Suppressor macrophage (primary cell): ENCODE measurements around the gene PHYKPL.
A peak's percentile ranks its signal among the peaks of the same experiment; 100 is the strongest.

ENCODE experiments used
- DNase-seq, 4 experiments: peaks; one replicate each; pipeline ENCODE4 v3.0.0-alpha.2; 2020 to 2022
- total RNA-seq, 17 experiments: gene quantifications; one replicate each; lab custom pipeline; 2026; ENCODE audit warnings: mixed read lengths in 6 of 17, inconsistent platforms in 3 of 17; lab: John Stamatoyannopoulos, UW

The PHYKPL gene
- 21.4 to 53.6 (median 35.6) reads per million in 17 experiments for total RNA-seq

GRCh38 chr5:178232124-178232919 lies at the start of gene PHYKPL:
PHYKPL (minus strand) TSS chr5:178232802; CDS start chr5:178232550, 252 bp downstream.
- DNase-seq, result peak; percentile 79 to 91 (median 82)

DNA sequence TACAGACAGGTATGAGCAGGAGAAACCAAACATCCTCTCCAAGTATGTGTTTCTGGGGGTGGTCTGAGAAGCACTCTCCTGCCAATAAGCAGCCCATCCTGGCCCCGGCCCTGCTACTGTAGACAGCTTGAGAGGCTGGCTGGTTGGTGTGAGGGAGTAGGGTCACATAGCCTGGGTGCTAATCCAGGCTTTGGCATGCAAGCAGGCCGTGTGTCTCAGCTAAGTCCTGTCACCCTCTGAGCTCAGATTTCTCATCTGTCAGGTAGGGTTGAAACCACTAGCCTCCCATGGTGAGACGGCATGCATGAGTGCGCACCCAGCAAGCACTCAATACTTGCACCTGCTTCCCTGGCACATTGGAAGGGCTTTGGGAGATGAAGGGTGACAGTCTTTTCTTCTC lies 49.8 kb upstream of the PHYKPL start:
- DNase-seq, result no peak

DNA sequence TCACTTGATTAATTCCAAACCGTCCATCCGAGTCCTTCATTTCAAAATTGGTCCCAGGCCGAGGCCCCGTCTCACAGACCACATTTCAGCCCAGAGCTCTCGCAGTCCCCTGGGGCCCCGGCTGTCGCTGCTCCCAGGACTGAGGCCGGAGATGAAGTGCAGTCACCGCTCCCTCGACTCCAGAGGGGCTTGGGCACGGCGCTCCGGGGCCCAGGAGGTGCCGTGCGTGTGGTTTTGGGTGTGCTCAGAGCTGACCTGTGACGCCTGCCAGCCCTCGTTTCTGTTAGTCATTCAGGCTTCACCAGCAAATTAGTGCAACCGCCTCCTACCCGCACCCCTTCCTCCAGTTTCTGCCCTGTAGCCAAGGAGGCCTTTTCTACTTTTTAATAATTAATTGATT lies 48.7 kb upstream of the PHYKPL start:
- DNase-seq, result no peak

GRCh38 chr5:178280631-178281030 lies 48.0 kb upstream of the PHYKPL start:
- no peak for DNase-seq

DNA sequence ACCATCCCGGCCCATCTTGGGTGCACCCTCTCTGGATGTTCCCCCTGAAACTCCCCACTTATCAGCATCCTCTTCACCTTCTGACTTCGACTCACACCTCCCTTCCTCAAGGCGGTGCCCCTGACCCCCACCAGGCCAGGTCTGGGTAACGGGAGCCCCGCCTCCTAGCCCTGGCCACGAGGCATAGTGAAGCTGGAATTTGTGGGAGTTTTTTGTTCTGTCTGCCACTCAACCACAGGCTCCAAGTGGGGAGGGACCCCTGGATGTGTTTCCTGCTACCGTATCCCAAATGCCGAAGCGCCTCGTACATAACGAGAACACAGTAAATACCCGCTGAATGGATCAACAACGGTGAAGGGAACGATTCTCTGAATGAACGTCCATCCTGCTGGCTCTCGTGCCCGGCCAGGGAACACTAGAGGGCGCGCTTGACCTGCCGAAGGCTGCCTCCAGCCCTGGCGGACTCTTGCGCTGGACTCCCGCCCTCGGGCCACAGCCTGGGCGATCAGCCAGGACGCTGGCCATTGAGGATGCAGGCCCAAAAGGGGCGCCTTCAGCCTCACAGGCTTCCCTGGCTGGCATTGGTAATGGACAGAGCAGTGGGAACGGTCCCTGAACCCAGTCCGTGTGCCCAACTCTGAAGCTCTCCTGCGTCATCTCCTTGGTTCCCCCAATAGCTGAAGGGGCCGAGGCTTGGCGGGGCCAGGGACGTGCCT lies 47.3 kb upstream of the PHYKPL start:
- DNase-seq, result peak; percentile 89 to 96 (median 94)

- DNase-seq, result no peak
These were observed 46.6 kb upstream of the PHYKPL start for GRCh38 chr5:178279026-178279722.

- no peak for DNase-seq
These were observed 45.9 kb upstream of the PHYKPL start for GRCh38 chr5:178278358-178279023.

DNA sequence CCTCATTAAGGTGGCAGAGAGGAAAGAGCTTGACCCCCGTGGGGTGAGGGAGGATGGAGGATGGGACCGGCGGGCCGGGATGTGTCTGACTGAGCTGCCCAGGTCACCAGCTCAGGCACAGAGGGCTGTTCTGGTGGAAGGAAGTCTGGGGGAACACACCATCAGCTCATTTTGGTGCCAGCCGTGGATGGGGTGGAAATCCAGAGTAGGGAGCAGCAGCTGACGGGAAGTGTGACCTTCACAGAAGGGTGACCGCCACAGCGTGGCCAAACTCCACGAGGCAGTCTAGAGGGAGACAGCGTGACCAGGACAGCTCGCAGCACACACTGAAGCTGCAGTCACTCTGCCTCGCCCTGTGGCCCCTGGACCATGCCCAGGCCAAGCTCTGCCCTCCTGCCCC lies 45.3 kb upstream of the PHYKPL start:
- no peak for DNase-seq

DNA sequence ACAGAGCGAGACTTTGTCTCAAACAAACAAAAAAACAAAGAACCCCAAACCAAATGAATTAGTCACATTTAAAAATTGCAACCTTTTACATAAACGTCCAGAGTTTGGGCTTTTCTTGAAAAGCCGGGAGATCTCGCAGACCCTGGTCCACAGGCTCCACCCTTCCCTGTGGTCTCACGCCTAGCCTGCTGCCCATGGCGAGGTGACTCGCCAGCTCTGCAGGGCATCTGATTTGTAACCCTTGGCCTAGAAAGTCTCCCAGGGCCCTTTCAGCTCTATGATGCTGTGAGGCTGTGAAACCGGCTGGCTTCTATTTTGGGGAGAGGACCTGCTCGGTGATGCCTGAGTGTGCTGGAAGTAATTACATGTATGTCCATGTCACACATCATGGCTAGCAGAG lies 44.7 kb upstream of the PHYKPL start:
- no peak for DNase-seq

GRCh38 chr5:178274781-178275537 lies 42.4 kb upstream of the PHYKPL start:
- DNase-seq, result no peak

DNA sequence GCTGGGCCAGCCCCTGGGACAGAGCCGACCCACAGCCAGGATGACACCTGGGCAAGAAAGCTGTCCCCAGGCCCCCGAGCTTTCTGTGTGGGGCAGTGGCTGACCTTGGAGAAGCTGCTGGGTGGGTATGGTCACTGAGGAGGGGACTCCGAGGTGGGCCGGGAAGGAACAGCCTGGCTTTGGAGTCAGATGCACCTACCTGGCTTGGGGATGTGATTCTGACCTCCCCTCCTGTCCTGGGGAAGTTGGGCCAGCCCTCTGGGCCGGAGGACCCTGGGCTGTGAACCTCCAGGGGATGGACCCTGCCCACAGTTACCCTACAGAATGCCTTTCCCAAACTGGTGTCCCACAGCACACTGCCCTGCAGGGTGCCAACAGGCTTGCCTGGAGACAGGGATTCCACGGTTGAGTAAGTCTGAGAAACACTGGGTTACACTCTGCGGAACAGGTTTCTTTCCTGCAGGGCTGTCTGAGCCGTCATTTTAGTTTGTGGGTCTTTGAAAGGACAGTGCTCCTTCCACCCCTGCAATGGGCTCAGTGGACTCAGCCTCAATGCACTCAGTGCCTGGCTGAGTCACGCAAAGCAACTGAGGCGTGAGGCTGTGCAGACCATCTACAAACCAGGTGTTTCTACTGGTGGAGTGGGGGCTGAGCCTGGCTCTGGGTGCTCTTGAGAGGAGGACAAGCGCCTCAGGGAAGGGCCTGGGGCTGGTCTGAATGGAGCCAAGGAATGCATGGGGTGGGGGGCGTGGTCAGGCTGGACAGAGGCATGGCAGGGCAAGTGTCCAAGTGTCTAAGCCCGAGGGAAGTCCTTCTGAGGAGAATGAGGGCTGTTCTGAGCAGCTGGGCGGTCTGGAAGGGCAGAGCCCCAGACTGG lies 41.3 kb upstream of the PHYKPL start:
- DNase-seq, result no peak

- no peak for DNase-seq
These were observed 40.4 kb upstream of the PHYKPL start for GRCh38 chr5:178273041-178273440.

GRCh38 chr5:178272591-178272990 lies 40.0 kb upstream of the PHYKPL start:
- DNase-seq, result no peak

DNA sequence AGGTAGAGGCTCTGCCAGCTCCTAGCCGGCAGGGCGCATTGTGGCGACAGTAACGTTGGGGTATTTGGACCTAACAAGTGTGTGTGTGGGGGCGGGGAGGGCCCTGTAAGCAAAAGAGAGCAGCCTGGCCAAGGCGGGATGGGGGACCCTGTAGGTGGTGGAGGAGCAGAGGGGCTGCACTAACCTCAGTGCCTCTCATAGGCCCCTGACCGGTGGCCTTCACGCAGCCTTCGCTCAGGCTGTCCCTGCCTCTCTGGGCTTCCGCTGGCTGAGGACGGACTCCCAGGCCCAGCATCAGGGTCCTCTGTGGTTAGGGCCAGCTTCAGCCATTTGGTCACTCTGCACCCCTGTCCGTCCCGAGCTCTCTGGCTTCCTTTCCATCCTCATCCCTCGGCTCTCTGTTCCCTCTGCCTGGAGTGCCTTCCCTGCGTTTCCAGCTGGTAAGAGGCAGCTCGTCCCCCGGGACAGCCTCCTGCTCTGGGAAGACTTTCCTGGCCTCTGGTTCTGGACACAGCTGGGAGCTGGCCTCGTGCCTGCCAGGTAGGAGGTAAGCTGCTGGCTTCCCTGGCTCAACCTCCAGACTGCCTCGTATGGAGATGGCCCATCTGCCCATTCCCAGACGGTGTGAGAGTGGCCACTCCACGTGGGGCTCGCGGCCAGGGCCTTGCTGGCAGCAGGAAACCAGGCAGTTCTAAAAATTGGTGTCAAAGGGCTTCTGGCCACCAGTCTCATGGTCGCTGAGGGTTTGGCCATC lies 39.3 kb upstream of the PHYKPL start:
- DNase-seq, result no peak

DNA sequence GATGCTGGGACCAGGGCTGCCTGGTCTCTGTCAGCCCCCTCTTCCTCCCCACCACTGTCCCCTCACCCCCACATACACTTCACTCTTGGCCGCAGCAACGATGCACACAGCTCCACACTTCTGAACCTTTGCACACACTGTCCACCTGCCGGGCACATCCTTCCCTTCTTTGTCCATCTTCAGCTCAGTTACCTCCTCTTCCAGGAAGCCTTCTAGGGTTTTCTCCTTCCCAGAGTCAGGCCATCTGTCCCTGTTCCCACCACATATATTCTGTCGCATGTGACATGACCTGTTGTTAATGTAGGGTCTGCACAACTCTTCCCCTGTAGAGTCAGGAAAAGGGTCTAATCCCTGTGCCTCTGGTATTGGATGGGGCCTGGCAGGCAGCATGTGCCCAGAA lies 38.6 kb upstream of the PHYKPL start:
- DNase-seq, result no peak

- no peak for DNase-seq
These were observed 36.9 kb upstream of the PHYKPL start for GRCh38 chr5:178269499-178269898.

DNA sequence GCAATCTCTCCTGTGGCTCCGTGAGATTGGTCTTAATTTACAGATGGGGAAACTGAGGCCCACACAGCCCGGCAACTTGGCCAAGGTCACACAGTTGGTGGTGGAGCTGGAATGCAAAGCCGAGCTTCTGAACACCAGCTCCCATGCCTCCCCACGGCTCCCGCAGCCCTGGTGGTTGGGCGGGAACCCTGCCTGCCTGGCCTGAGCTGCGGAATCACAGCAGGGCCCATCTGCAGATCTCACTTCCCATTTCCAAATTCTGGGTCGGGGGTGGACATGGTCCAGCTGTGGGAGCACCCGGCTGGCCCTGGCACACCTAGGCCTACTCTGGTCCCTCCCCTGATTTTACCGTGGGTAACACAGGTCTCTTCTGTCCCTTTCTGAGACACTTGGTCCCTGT lies 35.3 kb upstream of the PHYKPL start:
- DNase-seq, result no peak

DNA sequence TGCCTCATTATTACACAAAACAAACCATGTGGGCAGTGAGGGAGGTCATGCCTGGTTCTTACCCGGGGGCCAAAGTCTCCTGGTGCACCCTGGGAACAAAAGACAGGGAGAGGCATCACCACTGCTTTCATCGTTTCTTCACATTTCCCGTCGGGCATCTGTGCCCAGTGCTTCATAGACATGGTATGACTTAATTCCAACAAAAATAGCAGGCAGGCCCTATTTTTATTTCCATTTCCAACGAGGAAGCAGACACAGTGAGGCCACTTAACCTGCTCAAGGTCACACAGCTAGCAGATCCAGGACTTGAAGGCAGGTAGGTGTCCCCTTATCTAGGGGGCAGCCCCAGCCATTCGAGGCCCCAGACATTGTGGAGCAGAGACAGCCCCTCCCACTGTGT lies 34.6 kb upstream of the PHYKPL start:
- DNase-seq, result no peak

- DNase-seq, result no peak
These were observed 34.0 kb upstream of the PHYKPL start for GRCh38 chr5:178266581-178266980.

DNA sequence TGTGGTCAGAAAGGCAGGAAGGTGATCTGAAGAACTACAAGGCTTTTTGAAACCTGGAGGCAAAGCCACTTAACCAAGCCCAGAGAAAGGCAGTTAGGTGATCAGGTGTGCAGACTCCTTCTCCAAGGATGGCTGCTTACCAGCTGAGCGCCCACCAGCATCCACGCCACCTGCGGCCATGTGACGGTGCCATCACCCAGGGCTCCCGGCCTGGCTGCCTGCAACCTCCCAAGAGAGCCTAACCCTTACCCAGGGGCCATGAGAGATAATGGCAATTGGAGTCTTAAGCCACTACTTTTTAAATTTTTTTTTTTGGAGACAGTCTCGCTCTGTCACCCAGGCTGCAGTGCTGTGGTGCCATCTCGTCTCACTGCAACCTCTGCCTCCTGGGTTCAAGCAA lies 33.1 kb upstream of the PHYKPL start:
- no peak for DNase-seq
